ENCODE data around the gene THSD8.
A peak's percentile ranks its signal among the peaks of the same experiment; 100 is the strongest.

THSD8 gene

DNA sequence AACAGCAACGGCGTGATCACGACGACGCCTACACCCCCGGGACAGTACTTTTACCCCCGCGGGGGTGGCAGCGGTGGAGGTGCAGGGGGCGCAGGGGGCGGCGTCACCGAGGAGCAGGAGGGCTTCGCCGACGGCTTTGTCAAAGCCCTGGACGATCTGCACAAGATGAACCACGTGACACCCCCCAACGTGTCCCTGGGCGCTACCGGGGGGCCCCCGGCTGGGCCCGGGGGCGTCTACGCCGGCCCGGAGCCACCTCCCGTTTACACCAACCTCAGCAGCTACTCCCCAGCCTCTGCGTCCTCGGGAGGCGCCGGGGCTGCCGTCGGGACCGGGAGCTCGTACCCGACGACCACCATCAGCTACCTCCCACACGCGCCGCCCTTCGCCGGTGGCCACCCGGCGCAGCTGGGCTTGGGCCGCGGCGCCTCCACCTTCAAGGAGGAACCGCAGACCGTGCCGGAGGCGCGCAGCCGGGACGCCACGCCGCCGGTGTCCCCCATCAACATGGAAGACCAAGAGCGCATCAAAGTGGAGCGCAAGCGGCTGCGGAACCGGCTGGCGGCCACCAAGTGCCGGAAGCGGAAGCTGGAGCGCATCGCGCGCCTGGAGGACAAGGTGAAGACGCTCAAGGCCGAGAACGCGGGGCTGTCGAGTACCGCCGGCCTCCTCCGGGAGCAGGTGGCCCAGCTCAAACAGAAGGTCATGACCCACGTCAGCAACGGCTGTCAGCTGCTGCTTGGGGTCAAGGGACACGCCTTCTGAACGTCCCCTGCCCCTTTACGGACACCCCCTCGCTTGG, 9.6 kb upstream of the THSD8 start:
- H3K79me2 ChIP-seq (ENCODE audit: low read length) = peaks cover 55% of the 10 kb centered on the region
- H3K4me2 ChIP-seq (ENCODE audit: low read length) = peak overlapping the region; percentile 75
- no peaks in the 10 kb centered on the region for H3K27me3 ChIP-seq (ENCODE audit: low read depth, low read length)
- peaks cover 4% of the 10 kb centered on the region; the same call in 1 of the 2 replicates for H4K20me1 ChIP-seq (ENCODE audit: insufficient read depth, low read length)
- H3K9me3 ChIP-seq (ENCODE audit: insufficient read depth, low read length) = no peaks in the 10 kb centered on the region
- peaks cover 19% of the 10 kb centered on the region for H3K36me3 ChIP-seq (replicated peaks; ENCODE audit: low read depth, low read length)
- no peak overlapping the region for H2AFZ ChIP-seq (ENCODE audit: low read depth, low read length)
- H3K4me1 ChIP-seq (ENCODE audit: low read length) = peaks cover 53% of the 10 kb centered on the region
- peak overlapping the region; percentile 87 for H3K4me3 ChIP-seq (ENCODE audit: low read length)
- no peak for TF ChIP-seq EZH2phosphoT487 (IDR thresholded peaks at IDR 0.05; ENCODE audit: low read depth)
- TF ChIP-seq, protein P1, sequence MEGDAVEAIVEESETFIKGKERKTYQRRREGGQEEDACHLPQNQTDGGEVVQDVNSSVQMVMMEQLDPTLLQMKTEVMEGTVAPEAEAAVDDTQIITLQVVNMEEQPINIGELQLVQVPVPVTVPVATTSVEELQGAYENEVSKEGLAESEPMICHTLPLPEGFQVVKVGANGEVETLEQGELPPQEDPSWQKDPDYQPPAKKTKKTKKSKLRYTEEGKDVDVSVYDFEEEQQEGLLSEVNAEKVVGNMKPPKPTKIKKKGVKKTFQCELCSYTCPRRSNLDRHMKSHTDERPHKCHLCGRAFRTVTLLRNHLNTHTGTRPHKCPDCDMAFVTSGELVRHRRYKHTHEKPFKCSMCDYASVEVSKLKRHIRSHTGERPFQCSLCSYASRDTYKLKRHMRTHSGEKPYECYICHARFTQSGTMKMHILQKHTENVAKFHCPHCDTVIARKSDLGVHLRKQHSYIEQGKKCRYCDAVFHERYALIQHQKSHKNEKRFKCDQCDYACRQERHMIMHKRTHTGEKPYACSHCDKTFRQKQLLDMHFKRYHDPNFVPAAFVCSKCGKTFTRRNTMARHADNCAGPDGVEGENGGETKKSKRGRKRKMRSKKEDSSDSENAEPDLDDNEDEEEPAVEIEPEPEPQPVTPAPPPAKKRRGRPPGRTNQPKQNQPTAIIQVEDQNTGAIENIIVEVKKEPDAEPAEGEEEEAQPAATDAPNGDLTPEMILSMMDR (IDR thresholded peaks at IDR 0.05; ENCODE audit: low read depth, low read length) = no peak
- peak overlapping the region; percentile 98 for H3K9ac ChIP-seq (ENCODE audit: low read length)
- H3K27ac ChIP-seq (ENCODE audit: low read length) = peak overlapping the region; percentile 92

DNA sequence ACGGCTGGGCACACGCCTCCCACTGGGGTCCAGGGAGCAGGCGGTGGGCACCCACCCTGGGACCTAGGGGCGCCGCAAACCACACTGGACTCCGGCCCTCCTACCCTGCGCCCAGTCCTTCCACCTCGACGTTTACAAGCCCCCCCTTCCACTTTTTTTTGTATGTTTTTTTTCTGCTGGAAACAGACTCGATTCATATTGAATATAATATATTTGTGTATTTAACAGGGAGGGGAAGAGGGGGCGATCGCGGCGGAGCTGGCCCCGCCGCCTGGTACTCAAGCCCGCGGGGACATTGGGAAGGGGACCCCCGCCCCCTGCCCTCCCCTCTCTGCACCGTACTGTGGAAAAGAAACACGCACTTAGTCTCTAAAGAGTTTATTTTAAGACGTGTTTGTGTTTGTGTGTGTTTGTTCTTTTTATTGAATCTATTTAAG, 9.0 kb upstream of the THSD8 start:
- H3K36me3 ChIP-seq (replicated peaks; ENCODE audit: low read depth, low read length) = peaks cover 19% of the 10 kb centered on the region

DNA sequence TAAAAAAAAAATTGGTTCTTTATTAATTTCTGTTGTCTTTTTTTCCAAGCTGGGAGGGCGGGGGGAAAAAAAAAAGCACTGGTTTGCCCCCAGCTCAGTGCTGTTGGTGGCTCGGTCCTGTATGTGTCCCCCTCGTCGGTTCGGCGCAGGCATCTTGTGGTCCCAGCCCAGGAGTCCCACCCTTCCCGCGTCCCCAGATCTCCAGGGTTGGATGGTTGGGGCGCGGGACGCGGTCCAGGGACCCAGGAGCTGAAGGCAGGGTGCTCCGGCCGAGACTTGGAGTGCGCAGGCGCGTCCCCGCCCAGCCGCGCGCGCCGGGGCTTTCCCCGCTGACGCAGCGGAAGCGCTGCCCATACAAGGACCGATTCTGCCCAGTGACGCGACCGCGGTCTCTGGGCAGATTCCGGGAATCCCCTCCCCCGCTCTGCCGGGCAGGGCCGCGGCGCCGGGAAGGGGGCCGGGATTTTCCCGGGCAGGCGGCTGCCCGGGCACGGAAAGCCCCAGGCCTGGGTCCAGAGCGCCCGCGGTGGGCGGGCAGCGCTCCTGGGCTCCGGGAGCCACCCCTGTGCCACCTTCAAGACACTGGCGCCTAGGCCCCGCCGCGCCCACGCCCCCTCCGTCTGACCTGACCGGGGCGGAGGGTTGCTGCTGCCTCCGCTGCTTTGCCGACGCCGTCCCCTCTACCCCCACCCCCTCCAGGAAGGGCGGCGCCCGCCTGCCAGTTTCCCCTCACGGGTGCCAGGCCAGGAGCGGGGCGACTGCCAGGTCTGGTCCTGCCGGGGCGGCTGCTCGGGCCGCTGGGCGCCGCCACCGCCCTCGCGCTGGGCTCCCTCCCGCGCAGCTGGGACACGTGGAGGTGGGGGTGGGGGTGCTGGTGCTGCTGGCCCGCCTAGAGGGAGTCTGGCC, 8.3 kb upstream of the THSD8 start:
- Histone ChIP-seq H3K9ac (ENCODE audit: low read length) (peak overlapping the region; percentile 98), H3K79me2 (ENCODE audit: low read length) (peaks cover 55% of the 10 kb centered on the region), H3K4me1 (ENCODE audit: low read length) (peaks cover 40% of the 10 kb centered on the region), H3K36me3 (replicated peaks; ENCODE audit: low read depth, low read length) (peaks cover 19% of the 10 kb centered on the region), H3K4me2 (ENCODE audit: low read length) (peak overlapping the region; percentile 75), H3K27me3 (ENCODE audit: low read depth, low read length) (no peaks in the 10 kb centered on the region), H3K4me3 (ENCODE audit: low read length) (peak overlapping the region; percentile 87), H4K20me1 (ENCODE audit: insufficient read depth, low read length) (peaks cover 4% of the 10 kb centered on the region; the same call in 1 of the 2 replicates), H2AFZ (ENCODE audit: low read depth, low read length) (no peak overlapping the region), H3K27ac (ENCODE audit: low read length) (peak overlapping the region; percentile 92), H3K9me3 (ENCODE audit: insufficient read depth, low read length) (no peaks in the 10 kb centered on the region)
- TF ChIP-seq EZH2phosphoT487 (IDR thresholded peaks at IDR 0.05; ENCODE audit: low read depth) = no peak
- TF ChIP-seq, protein P1 (IDR thresholded peaks at IDR 0.05; ENCODE audit: low read depth, low read length) = 0 out of 2 replicates have a peak, but pooled peaks have one; percentile 16

More for the DNA sequence above, 9.0 kb upstream of the THSD8 start:
- Histone ChIP-seq H4K20me1 (ENCODE audit: insufficient read depth, low read length) (peaks cover 4% of the 10 kb centered on the region; the same call in 1 of the 2 replicates), H3K9ac (ENCODE audit: low read length) (peak overlapping the region; percentile 98), H2AFZ (ENCODE audit: low read depth, low read length) (no peak overlapping the region), H3K79me2 (ENCODE audit: low read length) (peaks cover 55% of the 10 kb centered on the region), H3K4me3 (ENCODE audit: low read length) (peak overlapping the region; percentile 87), H3K4me2 (ENCODE audit: low read length) (peak overlapping the region; percentile 75), H3K9me3 (ENCODE audit: insufficient read depth, low read length) (no peaks in the 10 kb centered on the region), H3K4me1 (ENCODE audit: low read length) (peaks cover 47% of the 10 kb centered on the region), H3K27me3 (ENCODE audit: low read depth, low read length) (no peaks in the 10 kb centered on the region), H3K27ac (ENCODE audit: low read length) (peak overlapping the region; percentile 92)
- TF ChIP-seq EZH2phosphoT487 (IDR thresholded peaks at IDR 0.05; ENCODE audit: low read depth) = no peak

DNA sequence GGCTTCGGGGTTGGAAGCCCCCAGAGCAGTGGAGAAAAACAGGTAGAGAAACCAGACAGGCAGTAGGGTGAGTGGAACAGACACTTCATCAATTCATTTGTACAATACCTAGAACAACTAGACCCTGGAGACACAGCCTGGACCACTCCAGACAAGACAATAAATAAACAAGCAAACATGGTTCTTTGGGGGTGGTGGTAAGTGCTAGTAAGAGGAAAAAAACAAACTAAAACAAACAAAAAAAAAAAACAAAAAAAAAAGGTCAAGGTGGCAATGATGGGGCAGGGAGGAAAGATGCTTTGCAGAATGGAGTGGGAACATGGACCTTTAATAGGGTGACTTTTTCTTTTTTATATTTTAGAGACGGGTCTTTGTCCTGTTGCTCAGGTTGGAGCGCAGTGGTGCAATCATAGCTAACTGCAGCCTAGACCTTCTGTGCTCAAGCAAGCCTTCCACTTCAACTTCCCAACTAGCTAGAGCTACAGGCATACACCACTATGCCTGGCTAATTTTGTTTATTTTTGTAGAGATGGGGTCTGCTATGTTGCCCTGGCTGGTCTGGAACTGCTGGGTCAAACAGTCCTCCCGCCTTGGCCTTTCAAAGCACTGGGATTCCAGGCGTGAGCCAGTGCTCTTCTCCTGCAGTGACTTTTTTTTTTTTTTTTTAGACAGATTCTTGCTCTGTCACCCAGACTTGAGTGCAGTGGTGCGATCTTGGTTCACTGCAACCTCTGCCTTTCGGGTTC, 7.5 kb upstream of the THSD8 start:
- no peaks in the 10 kb centered on the region for H3K9me3 ChIP-seq (ENCODE audit: insufficient read depth, low read length)
- H3K4me1 ChIP-seq (ENCODE audit: low read length) = peaks cover 36% of the 10 kb centered on the region
- H3K4me3 ChIP-seq (ENCODE audit: low read length) = peak overlapping the region; percentile 87
- TF ChIP-seq EZH2phosphoT487 (IDR thresholded peaks at IDR 0.05; ENCODE audit: low read depth) = no peak
- TF ChIP-seq, protein P1 (IDR thresholded peaks at IDR 0.05; ENCODE audit: low read depth, low read length) = 0 out of 2 replicates have a peak, but pooled peaks have one; percentile 1
- H2AFZ ChIP-seq (ENCODE audit: low read depth, low read length) = no peak overlapping the region
- peak overlapping the region; percentile 83 for H3K9ac ChIP-seq (ENCODE audit: low read length)
- peaks cover 19% of the 10 kb centered on the region for H3K36me3 ChIP-seq (replicated peaks; ENCODE audit: low read depth, low read length)
- peaks cover 49% of the 10 kb centered on the region for H3K79me2 ChIP-seq (ENCODE audit: low read length)
- no peaks in the 10 kb centered on the region for H3K27me3 ChIP-seq (ENCODE audit: low read depth, low read length)
- H3K4me2 ChIP-seq (ENCODE audit: low read length) = peak overlapping the region; percentile 71
- H3K27ac ChIP-seq (ENCODE audit: low read length) = peak overlapping the region; percentile 92
- H4K20me1 ChIP-seq (ENCODE audit: insufficient read depth, low read length) = peaks cover 4% of the 10 kb centered on the region; the same call in 1 of the 2 replicates

Measured in OCI-LY3 (cell line).